ENCODE results near the gene MCFD2.

MCFD2 gene

DNA sequence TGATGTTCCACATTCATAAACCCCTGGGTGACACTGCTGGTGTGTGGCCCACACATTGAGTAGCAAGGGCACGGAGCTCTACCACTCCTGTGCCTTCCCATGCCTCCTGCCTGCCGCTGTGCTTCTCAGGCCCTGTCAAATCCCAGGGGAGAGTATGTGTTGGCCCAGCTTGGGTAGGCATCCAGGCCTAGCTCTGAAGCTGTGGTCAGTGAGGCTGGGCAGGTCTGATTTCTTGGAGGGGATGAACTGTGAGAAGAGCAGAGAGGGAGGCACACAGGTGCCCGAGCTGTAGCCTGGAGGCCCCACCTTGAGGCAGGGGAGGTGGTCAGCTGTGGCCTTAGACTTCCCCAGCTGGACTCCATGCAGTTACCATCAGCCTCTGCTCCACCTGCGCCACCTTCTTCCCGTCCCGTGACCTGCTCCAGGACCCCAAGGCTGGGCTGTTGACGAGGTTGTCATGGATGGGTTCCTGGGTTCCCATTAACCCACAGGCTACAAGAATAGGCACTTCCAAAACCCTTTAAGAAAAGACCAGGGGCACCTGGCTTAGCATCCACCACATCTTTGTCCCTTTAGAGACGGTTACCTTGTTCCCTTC is 23.6 kb downstream of the MCFD2 start:
- H3K27me3 ChIP-seq (ENCODE audit: insufficient read depth, low read depth, severe bottlenecking) = no peaks in the 10 kb centered on the region
- H3K4me3 ChIP-seq (ENCODE audit: low read depth, low read length) = no peak overlapping the region
- H3K27ac ChIP-seq = no peak overlapping the region
- no peak for DNase-seq
- no peaks in the 10 kb centered on the region for H3K36me3 ChIP-seq
- no peak for TF ChIP-seq CTCF (IDR thresholded peaks at IDR 0.05; ENCODE audit: low read depth, low read length)
- H3K9me3 ChIP-seq (ENCODE audit: severe bottlenecking) = no peaks in the 10 kb centered on the region

GRCh38 chr2:46888421-46888952 is 27.1 kb downstream of the MCFD2 start:
- no peak for DNase-seq
- H3K9me3 ChIP-seq (ENCODE audit: severe bottlenecking) = no peaks in the 10 kb centered on the region
- H3K4me3 ChIP-seq (ENCODE audit: low read depth, low read length) = no peak overlapping the region
- no peaks in the 10 kb centered on the region for H3K36me3 ChIP-seq
- TF ChIP-seq CTCF (IDR thresholded peaks at IDR 0.05; ENCODE audit: low read depth, low read length) = no peak
- no peak overlapping the region for H3K27ac ChIP-seq
- H3K27me3 ChIP-seq (ENCODE audit: insufficient read depth, low read depth, severe bottlenecking) = no peaks in the 10 kb centered on the region

- DNase-seq = no peak
- TF ChIP-seq CTCF (IDR thresholded peaks at IDR 0.05; ENCODE audit: low read depth, low read length) = no peak
- Histone ChIP-seq H3K36me3 (no peaks in the 10 kb centered on the region), H3K4me3 (ENCODE audit: low read depth, low read length) (no peak overlapping the region), H3K9me3 (ENCODE audit: severe bottlenecking) (no peaks in the 10 kb centered on the region), H3K27me3 (ENCODE audit: insufficient read depth, low read depth, severe bottlenecking) (no peaks in the 10 kb centered on the region), H3K27ac (no peak overlapping the region)
These were observed 28.3 kb downstream of the MCFD2 start for GRCh38 chr2:46887028-46887885.

GRCh38 chr2:46886268-46887027 is 29.2 kb downstream of the MCFD2 start:
- DNase-seq = no peak
- Histone ChIP-seq H3K27ac (no peak overlapping the region), H3K9me3 (ENCODE audit: severe bottlenecking) (no peaks in the 10 kb centered on the region), H3K4me3 (ENCODE audit: low read depth, low read length) (no peak overlapping the region), H3K27me3 (ENCODE audit: insufficient read depth, low read depth, severe bottlenecking) (no peaks in the 10 kb centered on the region), H3K36me3 (no peaks in the 10 kb centered on the region)
- no peak for TF ChIP-seq CTCF (IDR thresholded peaks at IDR 0.05; ENCODE audit: low read depth, low read length)

DNA sequence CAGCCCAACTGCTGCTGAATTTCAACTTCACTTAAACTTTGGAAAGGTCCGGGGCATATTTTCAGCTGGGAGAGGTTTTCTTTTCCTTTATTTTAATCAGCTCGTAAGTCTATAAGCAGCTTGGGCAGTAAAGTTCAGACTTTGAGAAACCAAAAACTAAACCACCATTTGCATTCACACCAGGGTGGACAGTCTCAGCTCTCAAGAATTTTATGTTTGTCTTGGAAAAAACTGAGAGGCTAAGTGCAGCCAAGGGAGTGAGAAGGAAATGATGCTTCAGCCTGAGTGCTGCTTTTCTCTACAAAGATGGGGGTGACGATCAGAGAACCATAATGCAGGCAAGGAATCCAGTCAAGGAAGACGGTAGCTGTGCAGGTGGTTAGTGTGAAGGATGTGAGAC is 30.2 kb downstream of the MCFD2 start:
- H3K9me3 ChIP-seq (ENCODE audit: severe bottlenecking) = no peaks in the 10 kb centered on the region

More for the DNA sequence above, 30.2 kb downstream of the MCFD2 start:
- no peak for DNase-seq
- no peak overlapping the region for H3K4me3 ChIP-seq (ENCODE audit: low read depth, low read length)
- no peaks in the 10 kb centered on the region for H3K36me3 ChIP-seq
- no peak for TF ChIP-seq CTCF (IDR thresholded peaks at IDR 0.05; ENCODE audit: low read depth, low read length)
- H3K27me3 ChIP-seq (ENCODE audit: insufficient read depth, low read depth, severe bottlenecking) = no peaks in the 10 kb centered on the region
- no peak overlapping the region for H3K27ac ChIP-seq

All from WERI-Rb-1 (cell line).